ENCODE measurements around the gene PSMA5.
A peak's percentile ranks its signal among the peaks of the same experiment; 100 is the strongest.
"Not testable (repeated sequence)": the region's sequence is repeated elsewhere in the genome, so short reads cannot be mapped to it uniquely, and the experiment has no call there.

The PSMA5 gene

DNA sequence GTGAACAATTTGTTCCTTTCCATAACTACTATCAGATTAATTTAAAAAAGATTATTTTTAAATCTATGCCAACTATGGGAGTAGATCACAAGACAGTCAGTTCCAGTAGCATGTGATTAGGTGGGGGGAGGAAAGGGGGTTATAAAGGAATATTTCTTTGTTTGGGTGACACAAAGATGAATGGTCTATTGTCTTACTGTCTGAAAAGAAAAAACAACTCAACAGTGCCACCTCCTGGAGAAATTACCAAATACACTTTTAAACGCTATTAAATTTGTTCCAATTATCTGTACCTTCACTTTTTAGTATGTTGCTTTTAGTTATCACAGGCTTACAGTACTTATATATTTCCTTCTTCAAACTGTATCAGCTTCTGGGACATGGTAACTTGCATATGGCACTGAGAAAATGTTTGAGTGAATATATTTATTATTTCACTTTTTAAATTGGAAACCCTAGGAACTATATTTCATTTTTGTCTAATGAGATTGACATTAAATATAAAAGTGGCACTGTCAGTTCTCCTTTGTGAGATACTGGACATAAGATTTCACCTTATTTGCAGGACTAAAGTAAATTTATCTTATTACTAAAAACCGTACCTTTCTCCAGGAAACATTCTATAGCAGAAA is 26.8 kb downstream of the PSMA5 start:
- Mint-ChIP-seq H3K27me3 (peaks cover 27% of the 10 kb centered on the region), H3K9me3 (no peaks in the 10 kb centered on the region), H3K4me1 (peaks cover 10% of the 10 kb centered on the region), H3K4me3 (no peak overlapping the region), H3K27ac (no peak overlapping the region), H3K36me3 (ENCODE audit: low read depth) (peaks cover 9% of the 10 kb centered on the region)
- DNase-seq (no peak), ATAC-seq (no peak)

DNA sequence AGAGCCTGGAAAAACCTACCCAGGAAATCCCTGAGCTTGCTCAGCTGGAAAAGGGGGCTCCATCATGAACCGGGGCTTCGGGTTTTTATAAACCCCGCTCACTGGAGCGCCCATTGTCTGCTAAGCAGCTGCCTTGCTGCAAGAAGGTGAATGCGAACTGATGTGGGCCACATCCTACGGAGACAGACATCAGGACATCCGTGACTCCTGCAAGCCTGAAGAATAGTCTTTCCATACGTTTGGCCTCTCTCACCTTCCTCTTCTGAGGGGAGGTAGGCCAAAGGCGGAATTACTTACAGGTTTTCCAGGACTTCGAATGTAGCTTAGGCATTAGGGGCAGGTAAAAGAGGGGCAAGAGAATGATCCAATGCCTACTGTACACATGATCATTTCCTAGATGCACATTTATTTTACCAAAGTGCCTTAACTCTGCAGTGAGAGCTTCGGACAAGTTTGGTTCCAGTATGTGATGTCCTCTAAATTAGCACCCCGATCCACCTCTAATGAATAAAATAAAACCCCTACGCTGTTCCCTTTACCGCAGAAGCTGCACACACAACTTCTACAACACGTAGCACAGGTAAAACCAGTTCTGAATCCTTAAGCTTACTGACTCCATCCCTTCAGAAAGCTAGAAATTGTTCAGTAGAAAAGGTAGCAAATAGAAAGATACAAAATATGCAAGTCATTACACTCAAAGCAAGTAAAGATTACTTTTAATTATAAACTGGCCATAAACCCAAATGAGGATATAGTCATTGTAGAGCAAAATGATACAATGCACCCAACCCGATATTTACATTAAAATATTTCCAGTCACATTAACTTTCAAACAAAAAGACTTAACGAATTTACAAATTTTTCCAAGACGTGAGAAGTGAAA is 27.7 kb downstream of the PSMA5 start:
- peaks cover 10% of the 10 kb centered on the region for H3K4me1 Mint-ChIP-seq
- DNase-seq (no peak), ATAC-seq (no peak)
- no peaks in the 10 kb centered on the region for H3K9me3 Mint-ChIP-seq
- H3K27me3 Mint-ChIP-seq, result peaks cover 28% of the 10 kb centered on the region
- H3K27ac Mint-ChIP-seq, result no peak overlapping the region
- H3K4me3 Mint-ChIP-seq, result peak overlapping the region; percentile 71
- peaks cover 7% of the 10 kb centered on the region for H3K36me3 Mint-ChIP-seq (ENCODE audit: low read depth)

DNA sequence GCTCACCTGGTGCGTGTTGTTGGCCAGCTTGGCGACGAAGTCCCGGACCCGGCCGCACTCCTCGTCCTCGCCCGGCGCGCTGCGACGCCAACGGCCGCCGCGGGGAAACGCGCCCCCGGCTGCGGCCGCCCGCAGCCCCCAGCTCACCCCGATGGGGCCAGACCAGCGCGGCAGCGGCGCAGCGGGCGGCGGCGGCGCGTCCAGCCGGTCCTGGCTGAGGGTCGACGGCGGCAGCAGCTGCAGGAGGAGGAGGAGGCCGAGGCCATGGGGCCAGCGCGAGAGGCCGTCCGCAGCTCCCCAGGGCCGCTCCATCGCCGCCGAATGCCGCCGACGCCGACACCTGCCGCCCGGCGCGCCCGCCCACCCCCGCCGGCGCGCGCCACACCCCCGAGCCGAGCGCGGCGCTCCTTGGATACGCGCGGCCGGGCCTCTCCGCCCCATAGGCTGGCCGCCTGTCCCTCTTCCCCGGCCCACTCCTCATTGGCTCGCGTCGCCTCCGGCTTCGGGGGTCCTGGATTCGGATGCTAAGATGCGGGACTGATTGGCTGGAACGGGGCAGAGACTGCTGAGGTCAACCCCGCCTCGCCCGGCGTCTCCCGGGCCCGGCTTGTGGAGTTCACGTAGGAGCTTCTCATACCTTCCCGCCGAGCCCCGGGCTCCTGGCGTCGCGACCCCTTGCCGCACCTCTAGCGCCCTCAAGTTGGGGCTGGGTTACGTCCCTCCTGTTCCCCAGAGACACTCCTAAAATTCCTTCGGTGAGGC is 28.5 kb downstream of the PSMA5 start, which contains the start of gene SORT1:
SORT1 (minus strand) TSS at position 338 of the 762 bp plus-strand sequence; CDS start at position 312, 26 bp downstream.
- peak within 1 kb of the TSS; percentile 79 for H3K4me3 Mint-ChIP-seq
- H3K27me3 Mint-ChIP-seq, result peaks cover 34% of the 10 kb centered on the region
- DNase-seq (peak; percentile 73), ATAC-seq (peak; percentile 99)
- H3K27ac Mint-ChIP-seq, result no peak within 1 kb of the TSS
- peaks cover 2% of the 10 kb centered on the region for H3K36me3 Mint-ChIP-seq (ENCODE audit: low read depth)
- peaks cover 10% of the 10 kb centered on the region for H3K4me1 Mint-ChIP-seq
- no peaks in the 10 kb centered on the region for H3K9me3 Mint-ChIP-seq

DNA sequence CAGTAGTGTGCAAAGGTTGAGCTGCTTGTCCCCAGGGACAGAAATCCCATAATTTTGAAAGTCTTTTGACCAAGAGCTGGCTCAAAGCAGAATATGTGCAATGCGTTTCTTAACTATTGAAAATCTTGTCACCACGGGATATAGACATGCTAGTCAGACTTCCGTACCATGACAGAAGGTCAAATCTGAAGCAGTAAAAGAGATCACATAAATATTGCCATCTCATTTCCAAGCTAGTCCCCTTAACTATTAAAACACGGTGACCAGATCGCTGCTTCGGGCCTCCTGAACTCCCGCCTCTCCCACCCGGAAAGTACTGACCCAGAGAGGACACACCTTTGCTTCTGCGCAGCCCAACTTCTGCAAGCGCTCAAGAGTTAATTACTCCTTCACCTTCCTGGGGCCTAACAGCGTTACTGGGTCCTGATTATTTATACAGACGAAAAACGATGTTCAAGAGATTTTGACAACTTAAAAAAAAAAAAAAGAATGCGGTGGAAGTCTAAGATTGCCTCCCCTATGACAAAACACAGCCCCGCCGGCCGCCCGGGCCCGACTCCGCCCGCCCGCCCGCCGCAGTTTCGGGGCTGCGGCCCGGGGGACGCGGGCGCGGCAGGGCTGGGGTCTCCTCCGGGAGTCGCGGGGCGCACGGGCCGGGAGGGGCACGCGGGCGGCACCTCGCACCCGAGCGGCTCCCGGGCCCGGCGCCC is 29.2 kb downstream of the PSMA5 start:
- Mint-ChIP-seq H3K36me3 (ENCODE audit: low read depth) (no peaks in the 10 kb centered on the region), H3K9me3 (no peaks in the 10 kb centered on the region), H3K4me3 (peak overlapping the region; percentile 79), H3K27me3 (peaks cover 37% of the 10 kb centered on the region), H3K27ac (no peak overlapping the region), H3K4me1 (peaks cover 10% of the 10 kb centered on the region)
- no peak for ATAC-seq
- no peak for DNase-seq

DNA sequence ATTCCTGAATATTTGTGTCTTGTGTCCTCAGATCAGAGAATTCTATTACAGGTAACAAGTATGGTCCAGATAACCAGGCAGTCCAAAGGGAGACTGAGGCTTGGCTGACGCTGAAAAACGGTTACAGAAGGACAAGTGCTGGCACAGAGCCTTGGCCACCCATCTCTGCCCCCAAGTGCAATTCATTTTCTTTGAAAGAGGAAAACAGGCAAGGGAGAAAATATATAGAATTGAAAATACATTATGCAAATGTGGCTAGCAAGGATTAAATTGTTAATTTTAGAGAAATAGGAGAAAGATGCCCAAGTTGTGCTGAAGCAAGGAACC is 29.8 kb downstream of the PSMA5 start:
- peaks cover 39% of the 10 kb centered on the region for H3K27me3 Mint-ChIP-seq
- no peaks in the 10 kb centered on the region for H3K36me3 Mint-ChIP-seq (ENCODE audit: low read depth)
- H3K4me1 Mint-ChIP-seq, result peaks cover 13% of the 10 kb centered on the region
- no peak overlapping the region for H3K27ac Mint-ChIP-seq
- H3K4me3 Mint-ChIP-seq, result peak overlapping the region; percentile 79
- DNase-seq (no peak), ATAC-seq (no peak)
- H3K9me3 Mint-ChIP-seq, result no peaks in the 10 kb centered on the region

DNA sequence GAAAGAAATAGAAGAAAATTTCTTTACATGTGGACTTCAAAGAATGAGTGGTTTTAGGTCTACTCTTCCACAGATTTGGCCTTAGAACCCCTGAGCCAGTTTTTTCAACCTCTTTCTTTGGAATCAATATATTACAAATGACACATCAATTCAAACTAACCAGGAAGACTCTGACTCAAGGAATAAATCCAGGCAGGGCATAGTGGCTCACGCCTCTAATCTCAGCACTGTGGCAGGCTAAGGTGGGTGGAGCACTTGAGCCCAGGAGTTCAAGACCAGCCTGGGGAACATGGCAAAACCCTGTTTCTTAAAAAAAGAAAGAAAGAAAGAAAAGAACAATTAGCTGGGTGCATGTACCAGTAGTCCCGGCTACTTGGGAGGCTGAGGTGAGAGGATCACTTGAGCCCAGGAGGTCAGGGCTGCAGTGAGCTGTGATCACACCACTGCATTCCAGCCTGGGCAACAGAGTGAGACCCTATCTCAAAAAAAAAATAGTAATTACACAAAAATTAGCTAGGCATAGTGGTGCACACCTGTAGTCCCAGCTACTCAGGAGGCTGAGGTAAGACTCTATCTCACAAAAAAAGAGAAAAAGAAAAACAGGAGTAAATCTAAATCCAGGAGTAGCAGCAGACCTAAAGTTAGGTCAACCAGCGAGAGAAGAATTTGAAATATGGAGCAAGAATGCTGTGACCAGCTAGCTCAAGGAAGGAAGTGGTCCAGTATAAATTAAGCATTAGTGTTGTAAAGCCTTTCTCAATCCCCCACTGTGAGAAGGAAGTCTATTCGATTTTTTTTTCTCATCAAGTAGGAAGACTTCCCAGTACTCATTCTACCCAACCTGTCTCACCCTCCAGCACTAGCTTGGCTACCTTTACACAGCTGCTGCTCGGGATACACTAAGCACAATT is 30.4 kb downstream of the PSMA5 start:
- Mint-ChIP-seq H3K27me3 (peaks cover 39% of the 10 kb centered on the region), H3K9me3 (no peaks in the 10 kb centered on the region), H3K4me1 (peaks cover 15% of the 10 kb centered on the region), H3K36me3 (ENCODE audit: low read depth) (no peaks in the 10 kb centered on the region), H3K4me3 (no peak overlapping the region), H3K27ac (no peak overlapping the region)
- ATAC-seq, result no peak
- no peak for DNase-seq

DNA sequence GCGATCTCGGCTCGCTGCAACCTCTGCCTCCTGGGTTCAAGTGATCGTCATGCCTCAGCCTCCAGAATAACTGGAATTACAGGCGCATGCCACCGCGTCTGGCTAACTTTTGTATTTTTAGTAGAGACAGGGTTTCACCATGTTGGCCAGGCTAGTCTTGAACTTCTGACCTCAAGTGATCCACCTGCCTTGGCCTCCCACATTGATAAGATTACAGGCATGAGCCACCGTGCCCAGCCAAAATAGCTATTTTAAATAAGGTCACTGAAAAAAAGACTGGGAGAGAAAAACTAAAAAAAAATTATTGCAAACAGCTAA is 31.0 kb downstream of the PSMA5 start:
- H3K4me1 Mint-ChIP-seq, result peaks cover 15% of the 10 kb centered on the region
- not testable (repeated sequence) for DNase-seq; H3K36me3 Mint-ChIP-seq (ENCODE audit: low read depth); H3K4me3 Mint-ChIP-seq; H3K27ac Mint-ChIP-seq; ATAC-seq; H3K9me3 Mint-ChIP-seq
- peaks cover 42% of the 10 kb centered on the region for H3K27me3 Mint-ChIP-seq

DNA sequence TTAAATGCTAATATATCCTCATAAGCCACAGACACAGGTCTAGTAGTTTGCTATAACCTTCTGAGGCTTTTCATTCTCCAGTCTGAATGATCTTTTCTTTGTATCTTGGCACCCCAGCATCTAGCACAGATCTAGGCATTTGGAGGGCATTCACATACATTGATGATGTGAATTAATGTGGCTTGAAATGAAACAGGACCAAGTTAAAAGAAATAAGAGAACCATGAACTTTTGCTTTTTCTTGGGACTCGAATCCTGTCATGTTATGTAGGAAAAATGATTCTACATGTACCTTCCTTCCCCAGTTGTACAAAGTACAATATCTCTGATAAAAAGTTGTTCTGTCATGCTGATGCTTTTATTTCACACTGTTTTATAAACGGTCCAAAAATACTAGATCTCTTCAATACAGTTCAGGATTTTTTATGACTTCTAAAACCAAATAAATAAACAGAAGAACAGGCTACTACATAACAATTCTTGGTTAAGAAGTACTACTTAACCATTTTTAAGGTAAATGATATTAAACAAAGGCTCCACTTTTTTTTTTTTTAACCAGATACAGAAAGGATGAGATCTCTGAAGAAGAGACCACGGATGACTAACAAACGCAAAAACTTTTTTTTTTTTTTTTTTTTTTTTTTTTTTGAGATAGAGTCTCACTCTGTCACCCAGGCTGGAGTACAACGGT is 31.5 kb downstream of the PSMA5 start:
- ATAC-seq, result no peak
- Mint-ChIP-seq H3K4me3 (no peak overlapping the region), H3K36me3 (ENCODE audit: low read depth) (no peaks in the 10 kb centered on the region), H3K9me3 (no peaks in the 10 kb centered on the region), H3K27ac (no peak overlapping the region), H3K4me1 (peaks cover 18% of the 10 kb centered on the region), H3K27me3 (peaks cover 45% of the 10 kb centered on the region)
- DNase-seq, result no peak

DNA sequence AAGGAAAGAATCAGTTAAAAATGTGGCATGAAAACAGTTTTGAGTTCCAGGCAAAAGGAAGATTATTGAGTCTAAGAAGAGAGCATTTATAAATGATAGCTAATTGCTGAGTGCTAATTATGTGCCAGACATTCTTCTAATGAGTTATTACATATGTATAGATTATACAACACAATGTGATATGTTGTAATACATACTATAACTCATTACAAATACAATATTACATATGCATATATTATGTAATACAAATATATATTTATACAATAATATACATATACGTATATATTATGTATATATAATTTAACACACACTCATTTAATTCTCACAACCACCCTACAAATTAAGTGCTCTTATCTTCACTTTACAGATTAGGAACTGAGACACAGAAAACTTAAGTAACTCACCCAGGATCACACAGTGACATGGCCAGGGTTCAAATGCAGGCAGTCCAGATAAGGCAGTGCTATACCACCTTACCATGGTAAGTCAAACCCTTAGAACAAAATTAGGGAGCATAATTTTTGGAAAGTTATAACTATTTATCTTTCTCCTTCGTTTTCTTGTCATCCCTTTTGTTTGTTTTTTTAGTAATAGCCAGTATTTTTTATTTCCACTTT is 32.5 kb downstream of the PSMA5 start:
- peaks cover 48% of the 10 kb centered on the region for H3K27me3 Mint-ChIP-seq
- H3K27ac Mint-ChIP-seq, result no peak overlapping the region
- DNase-seq (no peak), ATAC-seq (no peak)
- H3K36me3 Mint-ChIP-seq (ENCODE audit: low read depth), result no peaks in the 10 kb centered on the region
- peaks cover 18% of the 10 kb centered on the region for H3K4me1 Mint-ChIP-seq
- H3K9me3 Mint-ChIP-seq, result no peaks in the 10 kb centered on the region
- no peak overlapping the region for H3K4me3 Mint-ChIP-seq

DNA sequence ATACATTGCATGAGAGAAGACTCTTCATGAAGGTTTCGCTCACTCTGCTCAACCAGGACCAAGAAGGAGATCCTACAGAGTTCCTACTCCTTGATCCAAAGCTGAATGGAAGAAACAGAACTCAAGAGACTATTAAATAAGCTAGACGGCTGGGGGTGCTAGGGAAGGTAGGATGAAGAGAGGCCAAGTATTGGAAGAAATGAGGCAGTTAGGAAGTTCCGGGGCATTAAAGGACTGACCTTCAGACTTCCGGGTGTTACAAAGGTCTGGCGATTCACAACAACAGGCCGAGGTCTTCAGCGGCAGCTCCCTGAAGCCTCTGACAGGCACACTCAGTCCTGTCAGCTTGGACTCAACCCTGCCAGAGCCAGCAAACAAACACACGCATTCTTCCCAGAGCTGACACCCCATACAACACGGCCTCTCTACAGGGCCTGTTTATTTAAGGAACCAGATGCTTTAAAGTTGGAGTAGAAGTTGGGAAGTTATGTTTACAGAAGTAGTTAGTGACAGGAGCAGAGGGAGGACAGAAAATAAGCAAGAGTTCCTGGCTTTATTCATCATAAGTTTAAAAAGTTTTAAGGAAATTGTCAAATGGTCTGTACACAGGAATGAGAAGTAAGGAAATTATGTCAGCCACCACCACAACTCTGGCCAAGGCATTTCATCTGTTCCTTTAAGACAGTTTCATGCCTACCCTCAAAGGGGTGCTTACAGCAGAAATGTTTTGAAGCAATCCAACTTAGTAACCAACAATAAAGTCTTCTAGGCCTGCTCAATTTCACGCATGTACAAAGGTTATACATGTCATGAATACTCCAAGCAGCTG is 33.2 kb downstream of the PSMA5 start:
- Mint-ChIP-seq H3K36me3 (ENCODE audit: low read depth) (no peaks in the 10 kb centered on the region), H3K9me3 (no peaks in the 10 kb centered on the region), H3K27me3 (peaks cover 48% of the 10 kb centered on the region), H3K27ac (no peak overlapping the region), H3K4me1 (peaks cover 13% of the 10 kb centered on the region), H3K4me3 (no peak overlapping the region)
- ATAC-seq (no peak), DNase-seq (no peak)

DNA sequence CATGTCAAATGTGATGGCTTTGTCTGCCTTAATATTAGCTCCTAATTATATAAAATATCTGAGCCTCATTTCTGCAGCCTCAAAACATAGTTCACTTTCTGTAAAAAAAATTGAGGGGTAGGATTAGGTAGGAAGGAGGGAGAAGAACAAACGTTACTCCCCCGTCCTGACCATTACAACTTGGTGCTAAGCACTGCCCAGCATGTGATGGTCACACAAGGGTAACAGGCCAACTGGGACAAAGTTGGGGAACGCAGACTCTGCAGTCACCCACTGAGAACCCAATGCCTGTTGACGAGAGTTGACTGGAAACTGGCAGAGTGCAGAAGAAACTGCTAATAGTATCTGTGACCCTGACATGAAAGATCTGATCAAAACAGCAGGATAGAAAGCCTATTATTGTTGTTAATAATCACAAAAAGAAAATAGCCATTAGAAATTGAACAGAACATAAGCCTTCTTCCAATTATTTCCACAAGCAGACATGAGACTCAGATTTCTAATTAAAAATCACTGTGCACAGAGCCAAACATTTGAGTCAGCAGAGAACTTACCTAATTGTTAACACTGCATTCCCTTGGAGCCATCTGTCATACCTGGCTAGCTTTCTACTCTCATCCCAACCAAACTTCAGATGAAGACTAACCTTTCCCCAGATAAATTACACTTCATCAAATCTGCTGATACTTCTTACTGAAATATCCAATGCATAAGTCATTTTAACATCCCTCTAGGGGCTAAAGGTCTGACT is 34.0 kb downstream of the PSMA5 start:
- ATAC-seq (no peak), DNase-seq (no peak)
- Mint-ChIP-seq H3K4me3 (no peak overlapping the region), H3K36me3 (ENCODE audit: low read depth) (no peaks in the 10 kb centered on the region), H3K4me1 (peaks cover 12% of the 10 kb centered on the region), H3K27me3 (peaks cover 50% of the 10 kb centered on the region), H3K9me3 (no peaks in the 10 kb centered on the region), H3K27ac (no peak overlapping the region)

DNA sequence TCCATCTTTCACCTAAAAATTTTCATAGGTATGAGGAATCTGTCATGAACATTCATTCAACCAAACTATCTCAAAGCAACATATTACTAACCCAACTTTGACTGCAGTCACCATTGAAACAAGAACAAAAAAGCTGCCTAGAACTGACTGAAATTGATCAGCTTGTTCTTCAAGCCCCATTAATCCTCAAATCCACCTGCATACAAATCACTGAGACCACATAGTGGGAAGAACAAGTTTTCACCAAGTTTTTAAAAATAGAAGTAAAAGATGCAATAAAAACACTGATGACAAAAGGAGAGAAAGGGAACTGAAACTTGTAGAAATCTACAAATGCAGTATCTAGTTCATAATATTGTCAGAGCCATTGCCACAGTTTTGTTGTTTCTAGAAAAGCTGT is 34.6 kb downstream of the PSMA5 start:
- no peak for DNase-seq
- Mint-ChIP-seq H3K4me3 (no peak overlapping the region), H3K27me3 (peaks cover 44% of the 10 kb centered on the region), H3K27ac (no peak overlapping the region), H3K4me1 (peaks cover 8% of the 10 kb centered on the region), H3K9me3 (no peaks in the 10 kb centered on the region), H3K36me3 (ENCODE audit: low read depth) (no peaks in the 10 kb centered on the region)
- peak; percentile 24 for ATAC-seq

Data from activated naive CD8-positive, alpha-beta T cell treated with anti-CD3 and anti-CD28 coated beads, Interleukin-2, amount 50 U/mL, for 24 hours (primary cell).